ENCODE measurements around the gene NTRK1. TPM values are rescaled to one million over a fixed set of nuclear protein-coding genes. Genes with fewer than 3 reads are reported as not detected.
A peak's percentile ranks its signal among the peaks of the same experiment; 100 is the strongest.

Gene NTRK1
- total RNA-seq, 6 experiments from 2014 or later: not detected

- H3K9me3 ChIP-seq: no peaks in the 10 kb centered on the region
- 33% methylated on average over 1 of the region's 12 CpGs for WGBS (ENCODE audit: insufficient coverage, low coverage, low lambda C conversion rate, missing lambda C conversion rate)
- peak overlapping the region; percentile 35 to 51 (median 49) for H3K4me3 ChIP-seq
- H3K27me3 ChIP-seq: peaks cover 0 to 9% of the 10 kb centered on the region in 2 donors
- DNase-seq (peak in 1 of 3 donors; percentile 46), ATAC-seq (peak in 3 of 4 donors; percentile 1 to 30 (median 12))
- no peak for TF ChIP-seq CTCF (IDR thresholded peaks at IDR 0.05)
- TF ChIP-seq POLR2A (IDR thresholded peaks at IDR 0.05): no peak
- H3K4me1 ChIP-seq: peaks cover 0 to 8% (median 0%) of the 10 kb centered on the region in 4 donors
- intact Hi-C loops (cut with DNase I): no loop called here
- no peaks in the 10 kb centered on the region for H3K36me3 ChIP-seq
- H3K27ac ChIP-seq: peak overlapping the region; percentile 76 to 91 (median 77)
Observed at GRCh38 chr1:156894711-156895454, 34.2 kb downstream of the NTRK1 start.

GRCh38 chr1:156895455-156895812 is 34.8 kb downstream of the NTRK1 start:
- no peaks in the 10 kb centered on the region for H3K9me3 ChIP-seq
- ATAC-seq (no peak), DNase-seq (no peak)
- intact Hi-C loops (cut with DNase I): no loop called here
- H3K4me1 ChIP-seq: peaks cover 0 to 10% (median 0%) of the 10 kb centered on the region in 4 donors
- H3K36me3 ChIP-seq: no peaks in the 10 kb centered on the region
- peak overlapping the region; percentile 76 to 91 (median 77) for H3K27ac ChIP-seq
- no peak overlapping the region for H3K4me3 ChIP-seq
- H3K27me3 ChIP-seq: peaks cover 0 to 9% of the 10 kb centered on the region in 2 donors
- no peak for TF ChIP-seq CTCF (IDR thresholded peaks at IDR 0.05)
- no peak for TF ChIP-seq POLR2A (IDR thresholded peaks at IDR 0.05)
- WGBS (ENCODE audit: insufficient coverage, low coverage, low lambda C conversion rate, missing lambda C conversion rate): 62% methylated on average over 4 of the region's 4 CpGs

GRCh38 chr1:156895927-156896326 is 35.3 kb downstream of the NTRK1 start:
- 64% methylated on average over 4 of the region's 6 CpGs for WGBS (ENCODE audit: insufficient coverage, low coverage, low lambda C conversion rate, missing lambda C conversion rate)
- DNase-seq: peak in 1 of 3 donors; percentile 15

GRCh38 chr1:156896490-156897033 is 35.9 kb downstream of the NTRK1 start:
- 61% methylated on average over 6 of the region's 16 CpGs for WGBS (ENCODE audit: insufficient coverage, low coverage, low lambda C conversion rate, missing lambda C conversion rate)
- intact Hi-C loops (cut with DNase I): no loop called here
- Histone ChIP-seq H3K36me3 (no peaks in the 10 kb centered on the region), H3K4me1 (peaks cover 0 to 10% (median 0%) of the 10 kb centered on the region in 4 donors), H3K9me3 (no peaks in the 10 kb centered on the region), H3K27me3 (peaks cover 0 to 9% of the 10 kb centered on the region in 2 donors), H3K4me3 (no peak overlapping the region), H3K27ac (peak overlapping the region in 1 of 3 donors; percentile 91)
- DNase-seq (peak in 1 of 3 donors; percentile 43), ATAC-seq (peak in 1 of 4 donors; percentile 4)
- TF ChIP-seq CTCF (IDR thresholded peaks at IDR 0.05) (no peak), POLR2A (IDR thresholded peaks at IDR 0.05) (no peak)

More at GRCh38 chr1:156895927-156896326, 35.3 kb downstream of the NTRK1 start:
- ATAC-seq: no peak
- TF ChIP-seq POLR2A (IDR thresholded peaks at IDR 0.05): no peak
- TF ChIP-seq CTCF (IDR thresholded peaks at IDR 0.05): no peak
- Histone ChIP-seq H3K27me3 (peaks cover 0 to 9% of the 10 kb centered on the region in 2 donors), H3K4me3 (no peak overlapping the region), H3K4me1 (peaks cover 0 to 10% (median 0%) of the 10 kb centered on the region in 4 donors), H3K27ac (peak overlapping the region in 2 of 3 donors; percentile 76 to 91), H3K36me3 (no peaks in the 10 kb centered on the region), H3K9me3 (no peaks in the 10 kb centered on the region)
- intact Hi-C loops (cut with DNase I): no loop called here
